GM03348 (cell line): ENCODE results near the gene ADRA2A.
A peak's percentile ranks its signal among the peaks of the same experiment; 100 is the strongest.

Experiments
- DNase-seq: peaks from one replicate; pipeline ENCODE4 v3.0.0; 2012; ENCODE audit warnings: low spot score

The ADRA2A gene

DNA sequence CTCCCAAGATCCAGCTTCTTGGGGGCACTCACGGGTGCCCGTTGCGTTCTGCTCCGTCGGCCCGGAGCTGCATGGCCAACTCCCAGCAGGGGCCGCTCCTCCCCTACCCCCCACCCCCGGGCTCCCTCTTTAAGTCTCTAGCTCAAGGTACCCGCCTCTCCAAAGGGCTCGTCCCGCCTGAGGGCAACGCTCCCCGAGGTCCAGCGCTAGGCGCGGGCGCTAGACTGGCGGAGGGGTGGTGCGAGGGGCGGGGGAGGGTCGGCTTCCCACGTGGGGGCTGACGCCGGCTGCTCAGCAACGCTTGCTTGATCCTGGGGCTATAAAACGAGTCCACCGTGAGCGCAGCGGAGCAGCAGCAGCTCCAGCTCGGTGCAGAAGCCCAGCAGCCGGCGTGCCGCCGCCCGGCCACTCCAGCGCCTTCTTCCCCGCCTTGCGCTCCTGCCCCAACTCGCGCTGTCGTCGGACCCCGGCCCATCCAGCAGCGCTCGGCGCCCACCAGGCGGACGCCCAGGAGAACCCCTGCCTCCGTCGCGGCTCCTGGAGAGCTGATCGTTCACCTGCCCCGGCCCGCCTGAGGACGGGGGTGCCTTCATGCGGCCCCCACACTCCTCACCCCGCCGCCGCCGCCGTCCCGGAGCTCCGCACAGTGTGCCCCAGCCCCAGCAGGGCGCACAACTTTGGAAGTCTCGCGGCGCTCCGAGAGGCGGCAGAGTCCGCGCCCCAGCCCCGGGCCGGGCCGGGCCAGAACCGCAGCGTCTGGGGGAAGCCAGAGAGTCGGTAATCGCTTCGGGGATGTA lies at the start of gene ADRA2A:
ADRA2A (plus strand) TSS at position 348 of the 797 bp plus-strand sequence. CDS start 968 bp downstream, outside the sequence.
- DNase-seq: peak; percentile 94

DNA sequence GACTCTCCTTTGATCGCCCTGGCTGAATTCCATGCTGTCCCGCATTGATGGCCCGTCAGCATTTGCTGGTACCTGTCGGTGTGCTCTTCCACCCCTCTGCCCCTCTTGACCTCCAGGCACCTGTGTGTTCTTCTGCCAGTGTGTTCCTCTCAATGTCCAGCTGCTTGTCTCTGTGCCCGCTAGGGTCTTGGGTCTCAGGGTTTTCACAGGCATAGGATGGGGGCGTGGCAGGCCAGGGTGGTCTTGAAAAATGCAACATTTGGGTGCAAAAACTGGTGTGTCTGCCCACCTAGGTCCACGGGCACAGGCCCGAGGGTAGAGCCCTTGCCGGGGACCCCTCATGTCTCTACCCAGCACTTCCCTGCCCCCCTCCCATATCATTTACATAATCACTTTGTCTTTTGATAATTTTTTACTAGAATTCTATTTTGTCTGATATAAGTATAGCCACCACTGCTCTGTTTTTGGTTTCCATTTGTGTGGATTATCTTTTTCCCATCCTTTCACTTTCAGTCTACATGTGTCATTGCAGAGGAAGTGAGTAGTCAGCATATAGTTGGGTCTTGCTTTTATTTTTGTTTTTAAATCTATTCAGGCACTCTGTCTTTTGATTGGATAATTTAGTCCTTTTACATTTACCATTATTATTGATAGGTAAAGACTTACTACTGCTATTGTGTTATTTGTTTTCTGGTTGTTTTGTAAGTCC lies 46.6 kb upstream of the ADRA2A start:
- DNase-seq: no peak

DNA sequence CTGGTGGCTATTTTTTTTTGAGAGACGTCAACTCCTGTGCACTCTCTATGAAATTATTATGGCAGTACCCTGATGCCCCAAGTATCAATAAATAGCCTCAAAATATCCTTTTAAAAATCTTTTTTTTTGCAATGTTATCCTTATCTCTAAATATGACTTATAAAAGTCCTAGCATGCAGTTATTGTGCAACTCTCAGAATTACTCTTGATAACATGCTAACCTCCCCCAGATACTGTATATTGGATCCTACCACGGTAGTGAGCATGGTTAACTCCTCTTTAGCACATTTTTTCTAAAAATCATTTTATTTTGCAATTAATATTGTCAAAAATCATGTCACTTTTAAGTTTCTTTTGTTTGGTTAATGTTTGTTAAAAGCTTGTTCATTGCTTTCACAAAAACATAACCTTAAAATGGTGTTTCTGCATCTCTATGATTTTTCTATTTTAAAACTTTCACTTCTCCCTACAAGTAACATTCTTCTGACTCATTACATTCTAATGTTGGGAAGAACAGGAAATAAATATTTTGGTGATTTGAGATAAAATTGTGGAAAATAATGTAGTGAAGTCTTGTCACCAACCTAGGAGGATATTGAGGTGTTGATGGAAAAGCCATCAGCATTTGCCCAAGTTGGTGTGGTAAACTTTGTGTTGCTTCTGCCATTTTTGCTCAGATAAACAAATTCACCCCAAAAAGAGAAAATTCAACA lies 42.1 kb upstream of the ADRA2A start:
- DNase-seq: peak; percentile 47

DNA sequence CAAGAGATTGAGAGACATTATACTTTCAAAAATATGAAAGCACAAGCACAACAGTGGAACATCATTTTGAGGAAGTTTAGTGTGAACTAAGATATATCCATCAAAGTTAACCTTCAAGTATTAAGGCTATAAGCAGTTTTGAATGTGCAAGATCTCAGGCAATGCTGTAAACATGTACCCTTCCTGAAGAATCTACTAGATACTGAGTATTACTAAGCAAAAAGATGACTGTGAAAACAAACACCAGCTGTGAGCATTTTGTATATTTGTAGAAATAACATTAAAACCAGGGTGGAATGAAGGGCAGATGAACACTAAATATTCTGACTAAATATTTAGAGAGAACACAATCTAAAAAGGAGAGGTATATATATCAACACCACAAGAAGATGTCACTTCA lies 41.3 kb upstream of the ADRA2A start:
- peak; percentile 15 for DNase-seq

DNA sequence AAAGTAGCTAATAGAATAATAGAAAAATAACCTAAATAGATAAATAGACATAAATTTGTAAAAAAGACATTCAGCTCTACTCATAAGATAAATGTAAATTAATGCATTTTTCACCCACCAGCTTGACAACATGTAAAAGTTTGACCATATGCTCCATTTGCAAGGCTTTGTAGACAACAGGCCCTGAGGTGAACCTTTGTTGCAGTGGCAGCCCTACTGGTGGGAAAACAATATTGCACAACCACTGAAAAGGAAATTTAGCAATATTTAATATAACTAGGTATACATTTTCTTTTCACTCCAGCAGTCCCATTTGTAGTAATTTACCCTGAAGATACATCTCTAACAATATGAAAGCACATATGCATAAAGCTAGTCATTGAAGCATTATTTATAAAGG lies 39.0 kb upstream of the ADRA2A start:
- DNase-seq: no peak

DNA sequence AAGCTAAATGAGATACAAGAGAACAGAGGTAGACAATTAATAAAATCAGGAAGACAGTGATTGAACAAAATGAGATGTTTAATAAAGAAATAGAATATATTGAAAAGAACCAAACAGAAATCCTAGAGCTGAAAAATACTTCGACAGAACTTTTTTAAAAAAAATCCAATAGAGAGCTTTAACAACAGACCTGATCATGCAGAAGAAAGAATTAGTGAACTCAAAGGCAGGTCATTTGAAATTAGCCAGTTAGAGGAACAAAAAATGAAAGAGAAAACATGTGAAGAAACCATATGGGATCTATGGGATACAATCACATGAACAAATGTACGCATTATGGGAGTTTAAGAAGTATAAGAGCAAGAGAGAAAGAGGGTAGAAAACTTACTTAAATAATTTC lies 37.3 kb upstream of the ADRA2A start:
- DNase-seq: no peak

DNA sequence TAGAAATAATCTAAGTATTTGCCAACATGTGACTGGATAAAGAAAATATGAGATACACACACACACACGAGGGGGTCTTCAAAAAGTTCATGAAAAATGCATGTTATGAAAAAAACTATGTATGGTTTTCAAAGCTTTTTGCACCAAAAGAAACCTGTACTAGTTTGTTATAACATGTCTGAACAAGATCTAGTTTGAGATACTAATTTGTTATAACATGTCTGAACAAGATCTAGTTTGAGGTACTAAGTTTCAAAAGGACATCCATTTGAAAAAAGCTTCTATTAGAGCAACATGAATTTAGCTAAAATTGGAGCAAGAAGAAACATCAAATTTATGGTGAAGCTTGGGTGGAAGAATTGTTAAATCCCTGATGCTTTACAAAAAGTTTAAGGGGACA lies 19.8 kb upstream of the ADRA2A start:
- no peak for DNase-seq

DNA sequence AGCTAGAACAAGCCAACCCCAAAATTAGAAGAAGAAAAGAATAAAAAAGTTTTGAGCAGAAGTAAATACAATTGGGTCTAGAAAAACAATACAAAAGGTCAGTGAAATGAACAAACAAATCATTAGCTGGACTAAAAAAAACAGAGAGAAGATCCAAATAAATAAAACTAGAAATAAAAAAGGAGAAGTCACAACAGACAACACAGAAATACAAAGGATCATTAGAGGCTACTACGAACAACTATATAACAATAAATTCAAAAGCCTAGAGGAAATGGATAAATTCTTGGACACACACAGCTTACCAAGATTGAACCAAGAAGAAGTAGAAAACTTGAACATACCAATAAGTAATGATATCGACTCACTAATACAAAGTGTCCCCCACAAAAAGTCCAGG lies 13.4 kb upstream of the ADRA2A start:
- no peak for DNase-seq

DNA sequence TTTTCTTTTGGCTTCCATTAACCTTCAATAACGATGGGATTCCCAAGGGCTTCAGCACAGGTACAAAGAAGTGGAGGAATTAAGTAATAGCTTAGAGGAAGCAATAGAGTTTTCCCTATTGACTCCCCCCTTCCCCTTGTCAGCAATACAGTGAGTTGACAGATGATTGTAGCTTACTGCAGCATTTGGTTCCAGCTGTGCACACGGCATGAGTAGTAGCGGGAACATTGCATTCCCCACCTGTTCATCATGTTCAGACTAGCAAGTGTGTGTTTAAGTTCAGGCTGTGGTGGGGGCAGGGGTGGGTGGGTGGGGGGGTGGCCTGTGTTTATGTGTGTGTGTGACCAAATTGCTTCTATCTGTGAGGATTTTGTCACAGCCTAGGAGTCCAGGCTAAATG lies 4.6 kb upstream of the ADRA2A start:
- no peak for DNase-seq

DNA sequence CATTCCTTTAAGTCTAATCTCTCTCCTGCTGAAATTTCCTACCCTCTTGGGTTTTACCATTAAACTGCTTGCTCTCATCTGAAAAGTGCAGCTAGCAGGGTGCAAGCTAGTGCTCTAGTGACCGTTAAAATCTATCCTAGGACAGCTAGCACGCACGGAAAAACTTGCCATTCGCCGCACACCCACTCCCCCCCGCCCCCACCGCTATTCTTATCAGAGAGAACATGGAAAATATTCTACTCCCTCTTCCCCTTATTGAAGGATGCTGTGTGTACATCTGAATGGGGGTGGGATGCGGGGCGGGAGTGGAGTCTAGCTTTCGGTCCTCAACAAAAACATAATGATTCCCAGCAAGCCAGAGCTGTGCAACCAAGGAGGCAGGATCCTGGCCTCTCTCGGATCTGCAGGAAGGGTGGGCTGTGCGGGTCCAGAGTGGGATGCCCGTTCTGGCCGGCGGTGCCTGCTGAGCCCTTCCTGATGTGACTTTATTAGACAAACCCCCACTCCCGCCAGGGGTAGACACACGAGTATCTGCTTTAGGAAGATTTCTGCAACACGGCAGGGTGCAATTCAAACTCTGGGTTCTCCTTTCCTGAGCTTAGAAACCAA lies 1.1 kb upstream of the ADRA2A start:
- DNase-seq: no peak

DNA sequence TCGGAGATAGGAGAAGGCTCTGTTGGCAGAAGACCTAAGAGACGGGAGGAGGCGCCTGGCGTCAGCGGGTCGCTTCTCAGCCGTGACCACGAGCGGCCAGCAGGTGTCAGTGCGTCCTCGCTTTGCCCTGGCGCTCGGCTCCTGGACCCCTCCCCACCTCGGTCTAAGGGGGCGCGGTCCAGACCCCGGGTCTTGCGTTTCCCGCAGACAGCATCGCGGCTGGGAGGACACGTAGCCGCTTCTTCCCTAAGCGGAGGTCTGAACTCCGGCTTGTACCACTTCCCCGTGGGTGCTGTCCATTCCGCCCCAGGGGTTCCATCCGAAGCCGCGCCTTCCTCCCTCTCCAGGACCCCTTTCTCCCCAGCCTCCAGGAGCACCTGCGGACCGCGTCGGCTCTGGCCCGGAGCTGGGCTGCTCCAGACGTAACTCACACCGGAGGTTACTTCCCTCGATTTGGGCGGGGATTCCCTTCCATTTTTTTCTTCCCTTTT lies 593 bp upstream of the ADRA2A start:
- peak; percentile 91 for DNase-seq

DNA sequence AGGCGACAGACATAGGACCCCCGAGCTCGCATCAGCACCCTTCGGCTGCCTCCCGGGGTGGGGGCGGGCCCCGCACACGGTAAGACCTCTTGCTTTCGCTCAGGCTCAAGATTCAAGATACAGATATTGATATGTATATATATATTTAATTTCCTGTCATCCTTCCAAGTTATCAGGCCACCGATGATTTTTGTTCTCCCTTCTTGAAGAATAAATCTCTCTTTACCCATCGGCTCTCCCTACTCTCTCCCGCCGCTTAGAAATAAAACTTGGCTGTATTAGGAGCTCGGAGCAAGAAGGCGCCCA lies 603 bp downstream of the ADRA2A start:
- no peak for DNase-seq

DNA sequence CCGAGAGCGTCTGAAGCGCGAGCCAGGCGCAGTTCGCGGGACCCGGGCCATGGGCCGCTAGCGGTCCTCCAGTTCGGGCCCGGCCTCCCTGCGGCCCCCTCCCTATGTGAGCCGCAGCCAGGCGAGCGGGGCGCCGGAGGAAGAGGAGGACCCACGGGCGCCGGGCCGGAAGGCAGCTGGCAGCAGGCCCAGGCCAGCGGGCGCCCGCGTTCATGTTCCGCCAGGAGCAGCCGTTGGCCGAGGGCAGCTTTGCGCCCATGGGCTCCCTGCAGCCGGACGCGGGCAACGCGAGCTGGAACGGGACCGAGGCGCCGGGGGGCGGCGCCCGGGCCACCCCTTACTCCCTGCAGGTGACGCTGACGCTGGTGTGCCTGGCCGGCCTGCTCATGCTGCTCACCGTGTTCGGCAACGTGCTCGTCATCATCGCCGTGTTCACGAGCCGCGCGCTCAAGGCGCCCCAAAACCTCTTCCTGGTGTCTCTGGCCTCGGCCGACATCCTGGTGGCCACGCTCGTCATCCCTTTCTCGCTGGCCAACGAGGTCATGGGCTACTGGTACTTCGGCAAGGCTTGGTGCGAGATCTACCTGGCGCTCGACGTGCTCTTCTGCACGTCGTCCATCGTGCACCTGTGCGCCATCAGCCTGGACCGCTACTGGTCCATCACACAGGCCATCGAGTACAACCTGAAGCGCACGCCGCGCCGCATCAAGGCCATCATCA lies 1.1 kb downstream of the ADRA2A start:
- peak; percentile 76 for DNase-seq

DNA sequence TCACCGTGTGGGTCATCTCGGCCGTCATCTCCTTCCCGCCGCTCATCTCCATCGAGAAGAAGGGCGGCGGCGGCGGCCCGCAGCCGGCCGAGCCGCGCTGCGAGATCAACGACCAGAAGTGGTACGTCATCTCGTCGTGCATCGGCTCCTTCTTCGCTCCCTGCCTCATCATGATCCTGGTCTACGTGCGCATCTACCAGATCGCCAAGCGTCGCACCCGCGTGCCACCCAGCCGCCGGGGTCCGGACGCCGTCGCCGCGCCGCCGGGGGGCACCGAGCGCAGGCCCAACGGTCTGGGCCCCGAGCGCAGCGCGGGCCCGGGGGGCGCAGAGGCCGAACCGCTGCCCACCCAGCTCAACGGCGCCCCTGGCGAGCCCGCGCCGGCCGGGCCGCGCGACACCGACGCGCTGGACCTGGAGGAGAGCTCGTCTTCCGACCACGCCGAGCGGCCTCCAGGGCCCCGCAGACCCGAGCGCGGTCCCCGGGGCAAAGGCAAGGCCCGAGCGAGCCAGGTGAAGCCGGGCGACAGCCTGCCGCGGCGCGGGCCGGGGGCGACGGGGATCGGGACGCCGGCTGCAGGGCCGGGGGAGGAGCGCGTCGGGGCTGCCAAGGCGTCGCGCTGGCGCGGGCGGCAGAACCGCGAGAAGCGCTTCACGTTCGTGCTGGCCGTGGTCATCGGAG lies 1.8 kb downstream of the ADRA2A start:
- DNase-seq: no peak

DNA sequence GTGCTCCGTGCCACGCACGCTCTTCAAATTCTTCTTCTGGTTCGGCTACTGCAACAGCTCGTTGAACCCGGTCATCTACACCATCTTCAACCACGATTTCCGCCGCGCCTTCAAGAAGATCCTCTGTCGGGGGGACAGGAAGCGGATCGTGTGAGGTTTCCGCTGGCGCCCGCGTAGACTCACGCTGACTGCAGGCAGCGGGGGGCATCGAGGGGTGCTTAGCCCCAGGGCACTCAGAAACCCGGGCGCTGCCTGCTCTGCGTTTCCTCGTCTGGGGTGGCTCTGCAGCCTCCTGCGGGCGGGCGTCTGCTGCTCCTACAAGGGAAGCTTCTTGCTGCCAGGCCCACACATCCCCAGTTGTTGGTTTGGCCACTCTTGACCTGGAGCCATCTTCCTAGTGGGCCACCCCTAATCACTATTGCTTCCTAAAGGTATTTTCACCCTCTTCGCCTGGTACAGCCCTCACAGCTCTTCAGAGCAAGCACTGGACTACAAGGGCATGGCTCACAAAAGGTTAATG lies 2.5 kb downstream of the ADRA2A start:
- no peak for DNase-seq

DNA sequence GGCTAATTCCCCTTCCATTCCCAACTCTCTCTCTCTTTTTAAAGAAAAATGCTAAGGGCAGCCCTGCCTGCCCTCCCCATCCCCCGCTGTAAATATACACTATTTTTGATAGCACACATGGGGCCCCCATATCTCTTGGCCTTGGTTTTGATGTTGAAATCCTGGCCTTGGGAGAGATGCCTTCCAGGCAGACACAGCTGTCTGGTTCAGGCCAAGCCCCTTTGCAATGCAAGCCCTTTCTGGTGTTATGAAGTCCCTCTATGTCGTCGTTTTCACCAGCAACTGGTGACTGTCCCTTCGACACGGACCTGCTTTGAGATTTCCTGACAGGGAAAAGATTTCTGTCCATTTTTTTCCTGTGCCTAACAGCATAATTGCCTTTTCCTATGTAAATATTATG lies 3.0 kb downstream of the ADRA2A start:
- DNase-seq: no peak

DNA sequence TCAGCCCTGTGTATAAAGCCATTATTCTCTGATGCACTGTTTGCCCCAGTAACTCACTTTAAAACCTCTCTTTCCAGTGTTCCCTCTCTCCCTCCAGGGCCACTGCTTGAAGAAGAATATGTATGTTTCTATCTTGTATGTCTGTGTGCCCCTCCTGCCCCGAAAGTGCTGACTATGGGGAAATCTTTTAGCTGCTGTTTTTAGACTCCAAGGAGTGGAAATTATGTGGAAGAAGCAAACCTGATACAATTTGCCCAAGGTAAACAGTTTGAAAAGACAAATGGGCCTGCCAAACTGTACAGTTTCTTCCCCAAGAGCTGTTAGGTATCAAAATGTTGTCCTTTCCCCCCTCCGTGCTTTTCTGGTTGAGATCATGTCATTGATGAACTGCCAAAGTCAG lies 3.4 kb downstream of the ADRA2A start:
- DNase-seq: no peak

DNA sequence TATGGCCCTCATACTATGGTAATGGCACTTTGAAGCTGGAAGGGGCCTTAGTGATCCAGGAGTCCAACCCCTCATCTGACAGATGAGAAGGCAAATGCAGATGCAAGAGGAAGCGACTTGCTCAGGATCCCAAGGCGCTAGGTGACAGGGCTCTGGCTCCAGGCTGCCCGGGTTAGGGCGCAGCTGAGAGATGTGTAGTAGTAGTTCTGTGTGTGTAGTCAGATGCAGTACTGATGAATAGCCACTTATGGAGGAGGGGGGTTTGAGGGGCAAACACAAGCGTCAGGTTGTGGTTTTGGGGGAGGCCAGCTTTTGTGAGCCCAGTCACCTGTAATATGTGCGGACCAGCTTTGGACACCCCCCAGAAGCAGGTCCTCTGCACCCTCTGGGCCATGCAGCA lies 4.8 kb downstream of the ADRA2A start:
- no peak for DNase-seq

DNA sequence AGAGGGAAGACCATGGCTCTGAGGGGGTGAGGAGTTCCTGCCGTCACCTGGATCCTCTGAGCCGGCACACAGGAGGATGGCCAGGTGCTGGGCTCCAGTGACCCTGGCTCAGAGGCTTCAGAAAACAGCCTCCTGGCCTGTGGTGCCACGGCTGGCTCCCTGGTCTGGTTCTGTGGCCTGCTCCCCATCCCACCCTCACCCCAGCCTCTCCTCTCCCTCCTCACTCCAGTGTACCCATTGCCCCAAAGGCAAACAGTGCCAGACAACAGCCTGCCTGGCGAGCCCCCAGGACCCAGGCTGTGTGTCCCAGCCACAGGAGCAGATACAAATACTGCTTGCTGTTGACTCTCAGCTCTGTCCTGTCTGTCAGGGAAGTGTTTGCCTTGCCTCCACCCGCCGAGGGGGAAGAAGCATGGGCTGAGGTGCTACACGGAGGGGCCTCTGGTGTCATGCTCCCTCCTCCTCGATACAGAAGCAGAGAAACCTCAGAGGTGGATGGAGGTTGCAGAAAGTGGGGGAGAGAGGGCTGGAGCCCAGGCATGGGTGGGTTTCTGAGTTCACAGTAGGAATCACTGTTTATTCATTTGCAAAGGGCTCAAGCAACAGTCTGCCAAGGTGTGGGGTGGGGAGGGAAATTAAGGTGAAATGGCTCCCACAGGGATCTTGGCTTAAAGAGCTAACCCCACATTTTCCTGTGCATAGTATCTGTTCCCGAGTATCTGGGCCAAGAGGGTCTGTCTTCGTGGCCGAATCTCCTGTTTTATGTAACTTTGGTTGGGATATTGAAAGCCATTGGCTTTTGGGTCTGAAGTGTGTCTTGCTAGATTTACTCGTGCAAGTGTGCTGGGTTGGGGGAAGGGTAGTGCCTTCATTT lies 5.5 kb downstream of the ADRA2A start:
- no peak for DNase-seq
